HG03280 (cell line): ENCODE results near the gene APC.
"Not testable (repeated sequence)": the region's sequence is repeated elsewhere in the genome, so short reads cannot be mapped to it uniquely, and the experiment has no call there.

ENCODE experiments used
- ATAC-seq: cut with Tn5 transposase; IDR thresholded peaks from one replicate; pipeline ENCODE4 v1.9.1; 2021; ENCODE audit warnings: mild to moderate bottlenecking, moderate library complexity; ENCODE audit not compliant: unreplicated experiment

APC gene

GRCh38 chr5:112713206-112713605 lies 24.5 kb upstream of the APC start:
- no peak for ATAC-seq

GRCh38 chr5:112716895-112717294 lies 20.8 kb upstream of the APC start:
- ATAC-seq = not testable (repeated sequence)

GRCh38 chr5:112717506-112718082 lies 20.1 kb upstream of the APC start:
- ATAC-seq = no peak

GRCh38 chr5:112718344-112718743 lies 19.3 kb upstream of the APC start:
- no peak for ATAC-seq

GRCh38 chr5:112720576-112720975 lies 17.1 kb upstream of the APC start:
- ATAC-seq = no peak

- no peak for ATAC-seq
Observed at GRCh38 chr5:112724901-112725300, 12.8 kb upstream of the APC start.

- ATAC-seq = no peak
Observed at GRCh38 chr5:112729630-112730029, 8.1 kb upstream of the APC start.

- no peak for ATAC-seq
Observed at GRCh38 chr5:112732131-112732530, 5.6 kb upstream of the APC start.

- no peak for ATAC-seq
Observed at GRCh38 chr5:112733586-112733985, 4.1 kb upstream of the APC start.

- no peak for ATAC-seq
Observed at GRCh38 chr5:112734597-112734996, 3.1 kb upstream of the APC start.

- ATAC-seq = no peak
Observed at GRCh38 chr5:112735702-112736101, 2.0 kb upstream of the APC start.

GRCh38 chr5:112737070-112737462 lies 619 bp upstream of the APC start:
- no peak for ATAC-seq

- ATAC-seq = peak; percentile 34
Observed at GRCh38 chr5:112738191-112738560, 491 bp downstream of the APC start.

GRCh38 chr5:112742424-112742823 lies 4.7 kb downstream of the APC start:
- no peak for ATAC-seq

GRCh38 chr5:112743631-112744030 lies 5.9 kb downstream of the APC start:
- no peak for ATAC-seq

- no peak for ATAC-seq
Observed at GRCh38 chr5:112752335-112752734, 14.7 kb downstream of the APC start.

- no peak for ATAC-seq
Observed at GRCh38 chr5:112755703-112756102, 18.0 kb downstream of the APC start.

- peak; percentile 86 for ATAC-seq
Observed at GRCh38 chr5:112757468-112758208, 20.0 kb downstream of the APC start.

GRCh38 chr5:112758676-112759075 lies 21.0 kb downstream of the APC start:
- ATAC-seq = no peak

GRCh38 chr5:112762113-112762810 lies 24.6 kb downstream of the APC start:
- no peak for ATAC-seq

GRCh38 chr5:112763165-112763564 lies 25.5 kb downstream of the APC start:
- ATAC-seq = no peak

- ATAC-seq = no peak
Observed at GRCh38 chr5:112772124-112772523, 34.4 kb downstream of the APC start.
